Parathyroid adenoma (tissue), 2 donors: ENCODE data around the gene TBC1D20.
"Not testable (repeated sequence)": the region's sequence is repeated elsewhere in the genome, so short reads cannot be mapped to it uniquely, and the experiment has no call there.

ENCODE experiments used
- H2AFZ ChIP-seq: fragments of 300-600 bp; sonication (generic); one replicate; pipeline ENCODE4 v1.7.0; 2017; ENCODE audit warnings: antibody characterized with exemption, mild to moderate bottlenecking
- H3K27ac ChIP-seq: fragments of 300-600 bp; sonication (generic); one replicate; pipeline ENCODE4 v1.7.0; 2017
- H3K27me3 ChIP-seq: fragments of 300-600 bp; sonication (generic); one replicate; pipeline ENCODE4 v1.7.0; 2017; ENCODE audit warnings: low read length; ENCODE audit not compliant: control insufficient read depth, insufficient read depth
- H3K36me3 ChIP-seq: fragments of 300-600 bp; sonication (generic); one replicate; pipeline ENCODE4 v1.7.0; 2017; ENCODE audit warnings: low read length; ENCODE audit not compliant: control insufficient read depth, insufficient read depth
- H3K4me1 ChIP-seq: fragments of 300-600 bp; sonication (generic); one replicate; pipeline ENCODE4 v1.7.0; 2017; ENCODE audit warnings: control low read depth
- H3K4me2 ChIP-seq: fragments of 300-600 bp; sonication (generic); one replicate; pipeline ENCODE4 v1.7.0; 2017; ENCODE audit warnings: low read length
- H3K4me3 ChIP-seq: fragments of 300-600 bp; sonication (generic); one replicate; pipeline ENCODE4 v1.7.0; 2017; ENCODE audit warnings: low read depth, low read length
- H3K79me2 ChIP-seq: fragments of 300-600 bp; sonication (generic); one replicate; pipeline ENCODE4 v1.7.0; 2017; ENCODE audit warnings: control low read depth
- H3K9ac ChIP-seq: fragments of 300-600 bp; sonication (generic); one replicate; pipeline ENCODE4 v1.7.0; 2017; ENCODE audit warnings: mild to moderate bottlenecking
- H3K9me3 ChIP-seq: fragments of 300-600 bp; sonication (generic); one replicate; pipeline ENCODE4 v1.7.0; 2017; ENCODE audit warnings: low read length; ENCODE audit not compliant: control insufficient read depth
- CTCF ChIP-seq: fragments of 300-600 bp; sonication (generic); IDR thresholded peaks from one replicate; pipeline ENCODE4 v1.7.0; 2017; ENCODE audit warnings: antibody characterized with exemption, mild to moderate bottlenecking
- donor health status: primary hyperparathyroidism.

The TBC1D20 gene

GRCh38 chr20:458776-459175, 3.6 kb downstream of the TBC1D20 start:
- Histone ChIP-seq H3K4me3 (no peak overlapping the region), H2AFZ (no peak overlapping the region), H3K4me1 (peaks cover 7% of the 10 kb centered on the region), H3K9me3 (no peaks in the 10 kb centered on the region), H3K79me2 (peaks cover 46% of the 10 kb centered on the region), H3K9ac (no peak overlapping the region), H3K27me3 (no peaks in the 10 kb centered on the region), H3K4me2 (no peak overlapping the region), H3K27ac (no peak overlapping the region), H3K36me3 (no peaks in the 10 kb centered on the region)
- no peak for TF ChIP-seq CTCF

DNA sequence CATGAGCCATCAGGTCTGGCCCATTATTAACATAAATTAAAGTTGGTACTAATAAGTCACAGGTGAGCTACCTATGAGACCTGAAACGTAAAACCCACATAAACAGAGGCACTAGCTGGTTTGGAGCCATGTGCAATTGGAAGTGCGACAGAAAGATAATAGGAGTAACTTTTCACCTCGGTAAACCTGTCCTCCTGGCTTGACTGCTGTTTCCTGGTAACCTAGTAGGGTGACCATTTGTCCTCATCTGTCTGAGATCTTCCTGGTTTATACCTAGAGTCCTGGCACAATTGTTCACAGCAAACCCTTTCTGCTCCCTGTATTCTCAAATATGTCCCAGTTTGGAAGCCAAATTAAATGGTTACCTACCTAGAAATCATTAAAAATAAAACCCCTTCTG, 7.4 kb downstream of the TBC1D20 start:
- peaks cover 54% of the 10 kb centered on the region for H3K79me2 ChIP-seq
- H3K36me3 ChIP-seq: no peaks in the 10 kb centered on the region
- no peak overlapping the region for H3K9ac ChIP-seq
- TF ChIP-seq CTCF: no peak
- no peak overlapping the region for H2AFZ ChIP-seq
- no peak overlapping the region for H3K27ac ChIP-seq
- H3K9me3 ChIP-seq: no peaks in the 10 kb centered on the region
- no peak overlapping the region for H3K4me2 ChIP-seq
- H3K4me1 ChIP-seq: peaks cover 3% of the 10 kb centered on the region
- no peaks in the 10 kb centered on the region for H3K27me3 ChIP-seq
- H3K4me3 ChIP-seq: no peak overlapping the region

DNA sequence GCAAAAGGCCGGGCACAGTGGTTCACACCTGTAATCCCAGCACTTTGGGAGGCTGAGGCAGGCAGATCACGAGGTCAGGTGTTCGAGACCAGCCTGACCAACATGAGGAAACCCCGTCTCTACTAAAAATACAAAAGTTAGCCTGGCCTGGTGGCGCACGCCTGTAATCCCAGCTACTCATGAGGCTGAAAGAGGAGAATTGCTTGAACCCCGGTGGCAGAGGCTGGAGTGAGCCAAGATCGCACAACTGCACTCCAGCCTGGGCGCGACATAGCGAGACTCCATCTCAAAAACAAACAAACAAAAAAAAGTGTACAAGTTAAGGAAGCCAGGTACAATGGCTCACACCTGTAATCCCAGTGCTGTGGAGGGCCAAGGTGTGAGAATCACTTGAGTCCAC, 10.3 kb downstream of the TBC1D20 start:
- H3K36me3 ChIP-seq, H3K27me3 ChIP-seq, H3K4me3 ChIP-seq, H3K27ac ChIP-seq, H3K4me2 ChIP-seq, H3K9me3 ChIP-seq, H2AFZ ChIP-seq, H3K9ac ChIP-seq, H3K4me1 ChIP-seq: not testable (repeated sequence)
- H3K79me2 ChIP-seq: peaks cover 41% of the 10 kb centered on the region

- peaks cover 2% of the 10 kb centered on the region for H3K4me1 ChIP-seq
- no peaks in the 10 kb centered on the region for H3K27me3 ChIP-seq
- no peaks in the 10 kb centered on the region for H3K9me3 ChIP-seq
- no peak overlapping the region for H3K4me2 ChIP-seq
- peaks cover 15% of the 10 kb centered on the region for H3K79me2 ChIP-seq
- TF ChIP-seq CTCF: no peak
- H3K9ac ChIP-seq: no peak overlapping the region
- no peak overlapping the region for H3K4me3 ChIP-seq
- H3K27ac ChIP-seq: no peak overlapping the region
- no peaks in the 10 kb centered on the region for H3K36me3 ChIP-seq
- H2AFZ ChIP-seq: no peak overlapping the region
These were observed 16.6 kb downstream of the TBC1D20 start for GRCh38 chr20:445514-446336.

GRCh38 chr20:444862-445426, 17.4 kb downstream of the TBC1D20 start:
- Histone ChIP-seq H3K79me2 (peaks cover 12% of the 10 kb centered on the region), H3K27ac (no peak overlapping the region), H3K9me3 (no peaks in the 10 kb centered on the region), H3K4me3 (no peak overlapping the region), H3K4me1 (no peaks in the 10 kb centered on the region), H3K36me3 (no peaks in the 10 kb centered on the region), H3K27me3 (no peaks in the 10 kb centered on the region), H2AFZ (no peak overlapping the region), H3K9ac (no peak overlapping the region), H3K4me2 (no peak overlapping the region)
- TF ChIP-seq CTCF: no peak
